Tibial nerve (tissue), 4 donors: Measurements from ENCODE around the gene NAPG.

Experiments
- CTCF ChIP-seq, 5 experiments: fragments of 200-600 bp in 3 of 5; fragments of 450-650 bp in 2 of 5; sonication (generic) in 3 of 5; IDR thresholded peaks; one replicate each; pipeline ENCODE4 v1.5.1; 2016 to 2019; ENCODE audit warnings: antibody characterized with exemption in 5 of 5, mild to moderate bottlenecking in 3 of 5, moderate library complexity in 2 of 5
- EP300 ChIP-seq, 2 donors: sonication (generic); formaldehyde crosslinking; IDR thresholded peaks; one replicate each; pipeline ENCODE4 v1.6.1; 2017; ENCODE audit warnings: antibody characterized with exemption in 2 of 2, mild to moderate bottlenecking in 1 of 2
- POLR2A ChIP-seq, 2 donors: fragments of 450-650 bp; IDR thresholded peaks; one replicate each; pipeline ENCODE4 v1.6.1; 2017; ENCODE audit warnings: antibody characterized with exemption in 2 of 2, mild to moderate bottlenecking in 2 of 2, moderate library complexity in 2 of 2

- TF ChIP-seq CTCF (IDR thresholded peaks at IDR 0.05) (no peak), POLR2A (IDR thresholded peaks at IDR 0.05) (no peak), EP300 (IDR thresholded peaks at IDR 0.05) (no peak)
Observed at GRCh38 chr18:10571537-10571936, 45.7 kb downstream of the NAPG start.
